HG03039 (cell line): Measurements from ENCODE around the gene PRRG2.
"Not testable (repeated sequence)": the region's sequence is repeated elsewhere in the genome, so short reads cannot be mapped to it uniquely, and the experiment has no call there.

ENCODE experiments used
- ATAC-seq: cut with Tn5 transposase; IDR thresholded peaks from one replicate; pipeline ENCODE4 v1.9.1; 2021; ENCODE audit warnings: mild to moderate bottlenecking, moderate library complexity; ENCODE audit not compliant: unreplicated experiment

PRRG2 gene

GRCh38 chr19:49599378-49600295 is 18.5 kb downstream of the PRRG2 start:
- ATAC-seq = no peak

DNA sequence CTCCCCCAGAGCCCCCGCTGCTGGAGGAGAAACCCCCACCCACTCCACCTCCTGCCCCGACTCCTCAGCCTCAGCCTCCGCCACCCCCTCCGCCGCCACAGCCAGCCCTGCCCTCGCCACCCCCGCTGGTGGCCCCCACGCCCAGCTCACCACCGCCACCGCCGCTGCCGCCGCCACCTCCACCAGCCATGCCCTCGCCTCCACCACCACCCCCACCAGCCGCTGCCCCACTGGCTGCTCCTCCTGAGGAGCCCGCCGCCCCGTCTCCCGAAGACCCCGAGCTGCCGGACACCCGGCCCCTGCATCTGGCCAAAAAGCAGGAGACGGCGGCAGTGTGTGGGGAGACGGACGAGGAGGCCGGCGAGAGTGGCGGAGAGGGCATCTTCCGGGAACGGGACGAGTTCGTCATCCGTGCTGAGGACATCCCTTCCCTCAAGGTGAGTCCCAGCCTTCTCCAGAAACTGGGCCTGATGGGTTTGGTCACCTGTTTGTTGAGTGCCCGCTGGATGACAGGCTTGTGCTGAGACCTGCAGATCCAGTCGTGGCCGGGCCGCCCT is 20.4 kb downstream of the PRRG2 start:
- ATAC-seq = no peak

DNA sequence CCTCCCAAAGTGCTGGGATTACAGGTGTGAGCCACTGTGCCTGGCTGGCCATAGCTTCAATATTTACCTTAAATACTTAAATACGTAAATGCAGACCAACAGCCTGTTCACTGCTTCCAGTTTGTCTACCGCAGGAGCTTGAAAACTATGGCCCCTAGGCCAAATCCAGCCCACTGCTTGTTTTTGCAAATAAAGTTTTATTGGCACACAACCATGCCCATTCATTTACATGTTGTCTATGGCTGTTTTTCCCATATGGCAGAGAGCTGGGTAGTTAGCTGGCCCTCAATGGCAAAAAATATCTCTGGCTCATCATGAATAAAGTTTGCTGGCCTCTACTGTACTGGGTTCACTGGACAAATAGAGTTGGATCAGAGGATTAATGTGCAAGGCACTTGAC is 21.7 kb downstream of the PRRG2 start:
- ATAC-seq = no peak

GRCh38 chr19:49605605-49606004 is 24.5 kb downstream of the PRRG2 start:
- ATAC-seq = no peak

DNA sequence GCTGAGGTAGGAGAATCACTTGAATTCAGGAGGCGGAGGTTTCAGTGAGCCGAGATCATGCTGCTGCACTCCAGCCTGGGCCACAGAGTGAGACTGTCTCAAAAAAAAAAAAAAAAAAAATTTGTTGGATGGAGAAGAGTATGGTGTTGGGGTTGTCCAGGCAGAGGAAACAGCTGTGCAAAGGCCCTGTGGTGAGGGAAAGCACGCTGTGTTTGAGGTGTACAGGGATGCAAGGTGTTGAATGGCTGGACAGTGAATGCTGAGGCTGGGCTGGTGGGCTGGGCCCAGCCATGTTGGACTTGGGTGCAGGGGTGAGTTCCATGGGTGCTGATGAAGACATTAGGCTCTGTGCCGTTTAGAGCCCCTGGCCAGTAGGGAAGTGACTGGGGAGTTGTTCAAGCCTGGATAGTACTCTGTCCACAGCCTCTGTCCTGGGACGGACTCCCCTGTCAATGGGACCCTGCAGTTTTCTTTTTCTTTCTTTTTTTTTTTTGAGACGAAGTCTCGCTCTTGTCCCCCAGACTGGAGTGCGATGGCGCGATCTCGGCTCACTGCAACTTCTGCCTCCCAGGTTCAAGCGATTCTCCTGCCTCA is 28.5 kb downstream of the PRRG2 start:
- no peak for ATAC-seq

DNA sequence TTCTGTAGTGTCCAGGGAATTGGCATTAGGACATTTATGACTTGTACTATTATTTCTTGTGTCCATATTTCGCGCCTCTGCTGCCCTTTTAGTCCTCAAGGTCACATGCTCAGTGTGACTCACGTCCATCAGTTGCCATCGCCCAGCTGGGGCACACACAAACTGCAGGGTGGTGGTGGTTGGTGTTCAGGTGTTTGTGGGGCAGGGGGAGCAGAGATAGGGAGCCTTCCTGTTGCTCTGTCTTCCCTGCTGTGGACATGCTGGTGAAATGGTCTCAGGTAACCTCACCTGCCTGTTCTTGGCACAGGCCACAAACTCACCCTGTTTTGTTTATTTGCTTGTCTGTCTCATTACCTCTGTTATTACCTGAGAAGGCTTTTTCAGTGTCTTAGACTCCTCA is 32.3 kb downstream of the PRRG2 start:
- ATAC-seq = no peak

DNA sequence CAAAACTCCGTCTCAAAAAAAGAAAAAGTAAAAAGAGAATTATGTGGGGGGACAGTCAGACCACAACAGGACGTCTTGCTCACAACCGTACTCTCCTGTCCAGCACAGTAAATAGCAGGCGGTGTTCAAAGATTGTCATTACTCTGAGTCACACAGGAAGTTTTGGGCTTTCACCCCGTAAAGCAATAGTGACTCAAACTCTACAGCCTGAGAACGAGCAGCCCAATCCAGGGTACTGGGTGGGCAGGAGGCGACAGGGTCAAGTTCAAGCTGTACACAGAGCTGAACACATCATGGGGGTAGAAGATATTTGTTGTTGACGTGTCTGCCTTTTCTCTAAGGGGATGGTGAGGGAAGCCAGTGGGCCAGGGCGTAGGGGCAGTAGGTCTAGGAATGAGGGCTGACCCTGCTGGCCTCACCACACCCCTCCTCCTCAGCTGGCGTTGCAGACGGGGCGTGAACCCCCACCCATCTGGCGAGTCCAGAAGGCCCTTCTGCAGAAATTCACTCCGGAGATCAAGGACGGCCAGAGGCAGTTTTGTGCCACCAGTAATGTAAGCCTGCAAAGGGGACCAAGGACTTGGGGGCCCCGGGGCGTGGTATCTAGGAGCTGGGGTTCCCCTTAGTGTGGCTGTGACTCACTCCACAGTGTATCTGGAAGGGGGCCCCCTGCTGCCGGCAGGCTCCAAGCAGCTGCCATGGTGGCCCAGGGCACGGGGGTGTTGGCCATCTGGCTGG is 33.1 kb downstream of the PRRG2 start:
- no peak for ATAC-seq

- ATAC-seq = no peak
Measured at GRCh38 chr19:49615861-49616260, 34.7 kb downstream of the PRRG2 start.

GRCh38 chr19:49616532-49616931 is 35.4 kb downstream of the PRRG2 start:
- ATAC-seq = no peak

DNA sequence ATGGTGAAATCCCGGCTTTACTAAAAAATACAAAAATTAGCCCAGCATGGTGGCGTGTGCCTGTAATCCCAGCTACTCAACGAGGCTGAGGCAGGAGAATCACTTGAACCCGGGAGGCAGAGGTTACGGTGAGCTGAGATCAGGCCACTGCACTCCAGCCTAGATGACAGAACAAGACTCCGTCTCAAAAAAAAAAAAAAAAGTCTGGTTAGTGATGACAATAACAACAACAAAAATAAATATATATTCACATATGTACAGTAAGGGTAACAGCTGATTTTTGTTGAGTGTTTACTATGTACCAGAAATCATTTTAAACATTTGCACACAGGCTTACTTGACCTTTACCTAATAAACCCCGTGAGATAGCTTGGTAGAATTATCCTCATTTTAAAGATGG is 35.8 kb downstream of the PRRG2 start:
- no peak for ATAC-seq

DNA sequence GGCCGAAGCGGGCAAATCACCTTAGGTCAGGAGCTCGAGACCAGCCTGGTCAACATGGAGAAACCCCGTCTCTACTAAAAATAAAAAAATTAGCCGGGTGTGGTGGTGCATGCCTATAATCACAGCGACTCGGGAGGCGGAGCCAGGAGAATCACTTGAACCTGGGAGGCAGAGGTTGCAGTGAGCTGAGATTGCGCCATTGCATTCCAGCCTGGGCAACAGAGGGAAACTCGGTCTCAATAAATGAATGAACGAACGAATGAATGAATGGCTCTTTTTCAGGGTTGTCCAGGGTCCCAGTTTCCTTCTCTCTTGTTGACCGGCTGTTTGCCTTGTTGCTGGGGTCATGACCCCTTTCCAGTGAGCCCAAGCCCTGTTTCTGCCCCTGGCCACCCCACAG is 36.7 kb downstream of the PRRG2 start:
- not testable (repeated sequence) for ATAC-seq

DNA sequence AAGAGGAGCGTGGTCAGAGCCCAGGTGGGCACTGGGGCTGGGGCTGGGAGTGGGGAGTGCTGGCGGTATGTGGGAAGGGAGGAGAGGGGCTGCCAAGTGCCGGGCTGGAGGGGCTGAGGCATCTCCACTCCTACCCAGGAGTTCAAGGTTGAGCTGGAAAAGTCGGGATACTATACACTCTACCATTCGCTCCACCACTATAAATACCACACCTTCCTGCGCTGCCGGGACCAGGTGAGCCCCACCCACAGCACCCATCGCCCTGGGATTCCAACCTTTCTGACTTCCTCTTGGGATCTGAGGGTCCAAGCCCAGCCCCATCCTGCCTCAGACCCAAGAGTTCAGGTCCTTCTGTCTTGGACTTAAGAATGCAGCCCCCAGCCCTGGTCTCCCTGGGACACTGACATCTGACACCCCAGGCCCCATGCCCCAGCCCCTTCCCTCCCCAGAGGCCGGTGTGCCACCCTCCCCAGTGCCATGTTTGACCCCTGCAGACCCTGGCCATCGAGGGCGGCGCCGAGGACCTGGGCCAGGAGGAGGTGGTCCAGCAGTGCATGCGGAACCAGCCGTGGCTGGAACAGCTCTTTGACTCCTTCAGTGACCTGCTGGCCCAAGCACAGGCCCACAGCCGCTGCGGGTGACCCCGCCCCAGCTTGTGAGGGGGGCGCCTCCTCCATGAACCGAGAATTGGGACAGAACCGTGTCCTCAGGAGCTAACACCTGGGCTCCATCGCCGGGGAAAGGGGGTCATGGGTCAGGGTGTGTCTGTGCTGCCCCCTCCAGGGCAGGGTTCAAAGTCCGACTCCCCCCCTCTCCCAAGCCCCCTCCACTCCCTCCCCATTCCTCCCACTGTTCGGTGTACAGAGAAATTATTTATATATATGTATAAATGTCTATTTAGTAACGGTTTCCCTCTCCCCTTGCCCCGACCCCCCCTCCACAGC is 44.1 kb downstream of the PRRG2 start:
- ATAC-seq = no peak

DNA sequence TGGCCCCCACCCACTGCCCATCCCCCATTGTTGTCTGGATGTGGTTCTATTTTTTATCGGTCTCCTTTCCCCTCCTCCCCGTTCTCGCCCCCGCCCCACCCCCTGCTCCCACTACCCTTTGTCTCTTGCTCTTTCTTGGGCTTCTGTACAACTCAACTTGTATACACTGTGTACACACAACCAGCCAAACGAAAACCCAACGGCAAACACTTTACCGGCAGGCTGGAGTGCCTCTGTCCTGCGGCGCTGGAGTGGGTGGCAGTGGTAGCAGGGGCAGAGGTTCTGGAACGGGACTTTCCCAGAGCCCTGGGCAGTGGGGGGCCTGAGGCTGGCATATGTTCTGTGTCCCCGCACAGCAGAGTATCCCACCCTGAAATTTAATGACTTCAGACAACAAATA is 45.1 kb downstream of the PRRG2 start:
- no peak for ATAC-seq

DNA sequence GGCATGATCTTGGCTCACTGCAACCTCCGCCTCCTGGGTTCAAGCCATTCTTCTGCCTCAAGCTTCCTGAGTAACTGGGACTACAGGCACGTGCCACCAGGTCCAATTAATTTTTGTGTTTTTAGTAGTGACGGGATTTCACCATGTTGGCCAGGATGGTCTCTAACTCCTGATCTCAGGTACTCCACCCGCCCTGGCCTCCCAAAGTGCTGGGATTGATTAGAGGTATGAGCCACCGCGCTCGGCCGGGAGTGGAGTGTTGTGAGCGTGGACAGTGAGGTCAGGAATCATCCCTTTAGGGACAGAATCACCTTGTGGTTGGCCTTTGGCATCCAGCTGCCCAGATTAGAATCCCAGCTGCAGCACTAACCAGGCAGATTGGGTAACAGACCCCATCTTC is 48.5 kb downstream of the PRRG2 start:
- ATAC-seq = no peak

- no peak for ATAC-seq
Measured at GRCh38 chr19:49631014-49631588, 50.0 kb downstream of the PRRG2 start.

- ATAC-seq = no peak
Measured at GRCh38 chr19:49631610-49632192, 50.6 kb downstream of the PRRG2 start.

- no peak for ATAC-seq
Measured at GRCh38 chr19:49632576-49632975, 51.5 kb downstream of the PRRG2 start.

DNA sequence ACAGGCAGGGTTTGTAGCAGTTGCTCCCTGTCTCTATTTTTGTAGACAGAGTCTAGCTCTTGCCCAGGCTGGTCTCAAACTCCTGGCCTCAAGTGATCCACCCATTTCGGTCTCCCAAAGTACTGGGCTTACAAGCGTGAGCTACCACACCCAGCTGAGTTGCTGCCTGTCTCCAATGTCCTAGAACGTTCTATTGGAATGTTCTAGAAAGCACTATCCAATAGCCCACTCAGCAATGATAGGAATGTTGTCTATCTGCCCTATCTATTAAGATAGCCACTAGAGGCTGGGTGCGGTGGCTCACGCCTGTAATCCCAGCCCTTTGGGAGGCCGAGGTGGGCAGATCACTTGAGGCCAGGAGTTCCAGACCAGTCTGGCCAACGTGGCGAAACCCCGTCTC is 52.2 kb downstream of the PRRG2 start:
- ATAC-seq = not testable (repeated sequence)

DNA sequence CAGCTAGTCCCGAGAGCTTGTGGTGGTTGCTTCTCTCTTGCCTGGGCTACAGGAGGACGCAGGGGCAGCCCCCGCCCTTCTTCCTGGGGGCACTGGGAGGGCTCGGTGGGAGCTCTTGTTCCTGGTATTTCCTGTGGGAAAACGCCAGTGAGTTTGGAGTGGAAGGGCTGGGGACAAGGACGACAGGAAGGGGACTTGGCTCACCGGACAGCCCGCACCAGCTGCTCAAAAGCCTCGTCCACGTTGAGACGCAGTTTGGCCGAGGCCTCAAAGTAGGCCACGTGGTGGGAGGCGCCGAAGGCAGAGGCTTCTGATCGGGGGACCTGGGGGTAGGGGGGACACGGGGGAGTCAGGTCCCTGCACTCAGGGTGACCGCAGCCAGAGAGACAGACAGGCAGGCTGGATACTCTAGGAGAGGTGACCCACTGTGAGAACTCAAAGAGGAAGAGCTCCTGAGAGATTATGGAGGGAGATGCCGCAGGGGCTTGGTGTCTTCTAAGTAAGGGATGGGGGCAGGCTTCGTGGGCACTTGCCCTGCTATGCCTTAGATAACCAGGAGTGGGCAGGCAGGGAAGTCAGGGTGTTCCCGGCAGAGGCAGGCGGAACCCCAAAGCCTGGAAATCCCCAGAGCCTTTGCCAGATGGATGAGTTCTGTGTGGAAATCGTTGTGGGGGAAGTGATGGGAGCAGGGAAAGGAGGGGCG is 54.6 kb downstream of the PRRG2 start:
- ATAC-seq = no peak
